Dendritic cell treated with granulocyte-macrophage colony-stimulating factor and Interleukin-4, amounts not matched to agents 40 ng/mL and 50 ng/mL, for 4 days (primary cell): Measurements from ENCODE around the gene RCOR2.
"Not testable (repeated sequence)": the region's sequence is repeated elsewhere in the genome, so short reads cannot be mapped to it uniquely, and the experiment has no call there.

Source experiments
- H3K27ac Mint-ChIP-seq: one replicate; pipeline ENCODE4 v1.8.0; 2022; ENCODE audit warnings: mild to moderate bottlenecking, mixed read lengths
- H3K27me3 Mint-ChIP-seq: one replicate; pipeline ENCODE4 v1.8.0; 2022; ENCODE audit warnings: mild to moderate bottlenecking, mixed read lengths
- H3K36me3 Mint-ChIP-seq: one replicate; pipeline ENCODE4 v1.8.0; 2022; ENCODE audit warnings: low read depth, mixed read lengths
- H3K4me1 Mint-ChIP-seq: one replicate; pipeline ENCODE4 v1.8.0; 2022; ENCODE audit warnings: low read depth, mixed read lengths
- H3K4me3 Mint-ChIP-seq: one replicate; pipeline ENCODE4 v1.8.0; 2022; ENCODE audit warnings: mild to moderate bottlenecking, moderate library complexity, mixed read lengths
- H3K9me3 Mint-ChIP-seq: one replicate; pipeline ENCODE4 v1.8.0; 2022; ENCODE audit warnings: mixed read lengths
- intact Hi-C: fragments of 100-400 bp; cut with micrococcal nuclease; formaldehyde crosslinking; loops from one replicate; pipeline ENCODE4 v1.15.0; 2022

The RCOR2 gene

DNA sequence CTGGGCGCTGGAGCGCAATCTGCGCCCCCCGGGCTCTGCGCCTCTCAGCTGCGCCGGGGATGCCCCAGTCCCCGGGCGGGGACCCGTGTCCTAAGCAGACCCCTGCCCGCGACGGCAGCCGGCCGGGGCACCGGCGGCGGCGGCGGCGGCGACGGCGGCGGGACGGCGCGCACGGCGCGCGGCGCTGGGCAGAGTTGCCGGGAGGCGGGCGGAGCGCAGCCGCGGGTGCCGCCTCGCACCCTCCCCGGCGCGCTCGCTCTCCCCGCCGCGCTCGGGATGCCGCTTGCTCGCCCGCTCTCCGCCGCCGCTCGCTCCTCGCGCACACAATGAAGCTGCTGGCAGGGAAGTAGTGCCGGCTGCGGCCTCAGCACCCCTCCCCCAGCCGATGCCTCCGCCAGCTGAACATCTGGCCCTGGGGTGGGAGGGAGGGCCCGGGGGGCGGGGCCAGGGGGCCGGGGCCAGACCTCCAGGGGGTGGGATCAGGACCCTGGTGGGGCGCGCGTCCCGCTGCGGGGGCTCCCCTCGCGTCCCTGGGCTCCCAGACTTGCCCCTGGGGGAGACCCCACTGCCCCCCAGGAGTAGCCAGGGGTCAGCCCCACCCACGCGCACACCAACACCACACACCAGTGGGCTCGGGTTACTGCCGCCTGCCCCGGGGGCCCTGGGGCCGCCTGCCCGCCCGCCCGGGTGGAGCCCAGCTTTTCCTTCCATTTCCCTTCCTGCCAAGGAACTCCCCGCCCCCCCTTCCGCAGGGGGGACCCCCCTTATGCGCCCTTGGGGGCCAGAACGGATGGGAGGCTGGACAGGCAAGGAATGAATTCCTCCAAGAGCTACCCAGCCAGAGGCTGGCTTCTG, at the start of gene RCOR2:
Gene RCOR2 (minus strand): TSS at position 328 of the 855 bp plus-strand sequence. CDS start 708 bp downstream, outside the sequence.
- H3K4me3 Mint-ChIP-seq: peak within 1 kb of the TSS; percentile 80
- H3K36me3 Mint-ChIP-seq: peaks cover 7% of the 10 kb centered on the region
- H3K27me3 Mint-ChIP-seq: peaks cover 75% of the 10 kb centered on the region
- no peaks in the 10 kb centered on the region for H3K9me3 Mint-ChIP-seq
- no peak within 1 kb of the TSS for H3K27ac Mint-ChIP-seq
- peaks cover 35% of the 10 kb centered on the region for H3K4me1 Mint-ChIP-seq
- intact Hi-C loops: no loop called here

GRCh38 chr11:63966444-63966843, 49.5 kb upstream of the RCOR2 start:
- Mint-ChIP-seq H3K27me3 (peaks cover 7% of the 10 kb centered on the region), H3K4me1 (peaks cover 8% of the 10 kb centered on the region), H3K9me3 (no peaks in the 10 kb centered on the region), H3K36me3 (no peaks in the 10 kb centered on the region), H3K27ac (no peak overlapping the region), H3K4me3 (no peak overlapping the region)
- intact Hi-C loops: no loop called here

- H3K9me3 Mint-ChIP-seq, H3K27me3 Mint-ChIP-seq, H3K27ac Mint-ChIP-seq, H3K4me3 Mint-ChIP-seq, H3K4me1 Mint-ChIP-seq, intact Hi-C loops, H3K36me3 Mint-ChIP-seq: not testable (repeated sequence)
Measured at GRCh38 chr11:63963895-63964294, 46.9 kb upstream of the RCOR2 start.

- Mint-ChIP-seq H3K27me3 (peaks cover 6% of the 10 kb centered on the region), H3K4me1 (no peaks in the 10 kb centered on the region), H3K9me3 (no peaks in the 10 kb centered on the region), H3K36me3 (peaks cover 6% of the 10 kb centered on the region), H3K27ac (no peak overlapping the region), H3K4me3 (no peak overlapping the region)
- intact Hi-C loops: no loop called here
Measured at GRCh38 chr11:63961608-63962412, 44.8 kb upstream of the RCOR2 start.

GRCh38 chr11:63958008-63958407, 41.0 kb upstream of the RCOR2 start:
- Mint-ChIP-seq H3K4me3 (no peak overlapping the region), H3K36me3 (peaks cover 44% of the 10 kb centered on the region), H3K9me3 (no peaks in the 10 kb centered on the region), H3K4me1 (no peaks in the 10 kb centered on the region), H3K27me3 (peaks cover 6% of the 10 kb centered on the region), H3K27ac (no peak overlapping the region)
- intact Hi-C loops: no loop called here

DNA sequence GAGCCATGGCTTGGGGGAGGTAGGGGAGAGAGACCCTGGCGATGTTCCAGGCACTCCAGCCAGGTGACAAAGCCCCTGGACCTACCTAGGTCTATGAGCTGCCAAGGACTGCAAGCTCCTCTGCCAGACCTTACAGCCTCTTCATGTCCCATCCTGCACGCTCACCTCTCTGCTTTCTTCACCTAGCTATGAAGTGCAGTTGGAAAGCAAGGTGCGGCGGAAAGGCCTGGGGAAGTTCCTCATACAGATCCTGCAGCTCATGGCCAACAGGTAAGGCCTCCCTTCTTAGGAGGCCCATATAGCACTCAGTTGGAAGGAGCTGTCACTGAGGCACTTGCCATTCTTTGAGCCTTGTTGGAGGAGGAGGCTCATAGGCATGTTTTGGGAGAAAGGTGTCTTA, 35.6 kb upstream of the RCOR2 start:
- Mint-ChIP-seq H3K27ac (no peak overlapping the region), H3K4me3 (no peak overlapping the region), H3K4me1 (no peaks in the 10 kb centered on the region), H3K36me3 (peaks cover 74% of the 10 kb centered on the region), H3K9me3 (no peaks in the 10 kb centered on the region), H3K27me3 (no peaks in the 10 kb centered on the region)
- intact Hi-C loops: no loop called here

- no peak overlapping the region for H3K4me3 Mint-ChIP-seq
- peaks cover 80% of the 10 kb centered on the region for H3K36me3 Mint-ChIP-seq
- H3K4me1 Mint-ChIP-seq: no peaks in the 10 kb centered on the region
Measured at GRCh38 chr11:63951779-63952536, 35.0 kb upstream of the RCOR2 start.

DNA sequence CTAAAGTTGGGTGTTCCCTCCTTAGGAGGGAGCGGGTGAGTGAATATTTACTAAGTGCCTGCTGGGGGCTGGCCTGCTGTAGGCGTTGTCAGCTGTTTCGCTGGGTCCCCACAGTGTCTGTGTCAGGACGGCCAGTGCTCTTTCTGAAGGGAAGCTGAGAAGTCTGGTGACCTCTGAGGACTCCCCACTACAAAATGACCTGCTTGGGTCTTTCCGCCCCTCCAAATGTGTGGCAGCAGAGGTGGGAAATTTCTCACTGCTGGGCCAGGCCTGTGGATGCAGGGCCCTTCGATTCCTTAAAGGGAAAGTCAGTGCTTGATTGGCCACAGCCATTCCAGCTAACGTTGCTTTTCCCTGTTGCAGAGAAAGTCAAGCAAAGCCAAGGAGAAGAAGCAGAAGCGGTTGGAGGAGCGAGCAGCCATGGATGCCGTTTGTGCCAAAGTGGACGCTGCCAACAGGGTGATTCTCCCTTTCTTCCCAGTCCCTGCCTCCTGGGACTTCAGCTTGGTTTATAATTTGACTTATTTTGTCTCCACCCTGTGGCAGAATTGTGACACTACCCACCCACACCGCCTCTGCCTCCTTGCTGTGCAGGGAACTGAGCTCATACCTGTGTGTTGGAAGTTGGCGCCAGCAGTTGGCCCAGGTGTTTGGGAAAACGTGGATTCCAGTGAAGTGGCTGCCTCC, 28.7 kb upstream of the RCOR2 start:
- Mint-ChIP-seq H3K4me1 (peaks cover 34% of the 10 kb centered on the region), H3K27me3 (no peaks in the 10 kb centered on the region), H3K4me3 (no peak overlapping the region), H3K9me3 (no peaks in the 10 kb centered on the region), H3K27ac (no peak overlapping the region), H3K36me3 (peaks cover 37% of the 10 kb centered on the region)
- intact Hi-C loops: loop anchor here (1.0 to 10.0 kb wide), 3 partner anchors 71 to 179 kb away; no protein-coding TSS in a partner anchor

More at GRCh38 chr11:63951779-63952536, 35.0 kb upstream of the RCOR2 start:
- intact Hi-C loops: no loop called here
- Mint-ChIP-seq H3K27me3 (no peaks in the 10 kb centered on the region), H3K27ac (no peak overlapping the region), H3K9me3 (no peaks in the 10 kb centered on the region)

DNA sequence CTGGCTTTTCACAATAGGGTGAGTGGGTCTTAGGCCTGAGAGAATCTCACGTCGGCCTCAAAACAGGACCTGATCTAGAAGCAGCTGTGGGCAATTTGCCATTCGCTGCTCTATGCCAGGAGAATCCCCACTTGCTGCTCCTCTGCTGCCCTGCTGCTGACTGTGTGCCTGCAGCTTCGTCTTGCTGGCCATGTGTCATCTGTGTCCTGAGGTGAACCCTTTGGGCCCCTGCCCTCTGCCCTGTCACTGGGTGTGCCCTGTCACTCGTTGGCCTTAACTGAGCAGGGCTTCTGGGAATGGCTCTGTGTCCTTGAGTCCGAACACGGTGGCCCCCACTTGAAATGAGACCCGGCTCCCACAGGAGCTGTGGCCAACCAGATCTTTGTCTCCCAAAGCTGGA, 28.0 kb upstream of the RCOR2 start:
- H3K4me3 Mint-ChIP-seq: no peak overlapping the region
- H3K4me1 Mint-ChIP-seq: peaks cover 40% of the 10 kb centered on the region
- intact Hi-C loops: loop anchor here (1.0 to 10.0 kb wide), 2 partner anchors 70 to 108 kb away; no protein-coding TSS in a partner anchor
- H3K36me3 Mint-ChIP-seq: peaks cover 30% of the 10 kb centered on the region
- H3K27me3 Mint-ChIP-seq: no peaks in the 10 kb centered on the region
- H3K27ac Mint-ChIP-seq: no peak overlapping the region
- H3K9me3 Mint-ChIP-seq: no peaks in the 10 kb centered on the region

DNA sequence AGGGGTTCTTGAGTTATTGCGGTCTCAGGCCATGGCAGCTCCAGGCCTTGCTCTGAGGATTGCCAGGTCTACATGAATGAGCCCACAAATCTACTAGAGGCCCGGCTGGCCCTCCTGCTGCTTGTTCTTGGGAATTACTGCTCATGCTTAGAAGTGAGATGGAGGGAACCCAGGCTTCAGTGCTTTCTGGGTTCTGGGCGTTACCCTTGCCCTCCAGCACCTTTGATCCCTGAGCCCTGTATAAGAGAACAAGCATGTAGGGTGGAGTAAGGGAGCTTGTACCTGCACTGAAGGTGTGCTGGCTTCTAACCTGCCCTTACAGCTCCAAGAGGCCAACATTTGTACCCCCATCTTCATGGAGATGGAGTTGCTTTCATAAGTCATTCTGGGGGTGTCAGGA, 25.8 kb upstream of the RCOR2 start:
- Mint-ChIP-seq H3K4me3 (no peak overlapping the region), H3K36me3 (peaks cover 28% of the 10 kb centered on the region), H3K27me3 (peaks cover 6% of the 10 kb centered on the region), H3K4me1 (peaks cover 55% of the 10 kb centered on the region), H3K9me3 (no peaks in the 10 kb centered on the region), H3K27ac (no peak overlapping the region)
- intact Hi-C loops: loop anchor here (10.0 kb wide), 1 partner anchor 68 kb away; no protein-coding TSS in a partner anchor

GRCh38 chr11:63941901-63942300, 24.9 kb upstream of the RCOR2 start:
- Mint-ChIP-seq H3K9me3 (no peaks in the 10 kb centered on the region), H3K27ac (peak overlapping the region; percentile 83)

DNA sequence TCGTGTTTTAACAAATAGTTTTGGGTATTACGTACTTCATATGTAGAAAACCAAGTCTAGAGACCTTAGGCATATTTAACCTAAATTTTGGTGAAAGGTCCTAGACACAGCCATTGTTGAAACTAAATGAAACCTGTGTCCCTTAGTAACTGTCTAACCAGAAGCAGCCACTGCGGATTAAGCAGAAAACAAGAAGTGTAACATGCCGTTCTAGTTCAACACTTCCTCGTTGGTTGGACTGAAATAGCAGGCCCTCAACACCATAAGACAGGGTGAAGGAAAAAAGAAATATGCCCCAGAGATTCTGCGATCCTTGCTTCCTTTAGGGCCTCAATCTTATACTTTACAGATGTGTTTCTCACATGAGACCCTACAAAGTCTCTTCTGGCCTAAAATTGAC, 23.8 kb upstream of the RCOR2 start:
- intact Hi-C loops: loop anchor here (10.0 kb wide), 1 partner anchor 66 kb away; no protein-coding TSS in a partner anchor
- H3K27ac Mint-ChIP-seq: peak overlapping the region; percentile 83

More at GRCh38 chr11:63941901-63942300, 24.9 kb upstream of the RCOR2 start:
- Mint-ChIP-seq H3K36me3 (peaks cover 19% of the 10 kb centered on the region), H3K4me3 (no peak overlapping the region), H3K4me1 (peaks cover 55% of the 10 kb centered on the region), H3K27me3 (peaks cover 8% of the 10 kb centered on the region)
- intact Hi-C loops: loop anchor here (10.0 kb wide), 1 partner anchor 67 kb away; no protein-coding TSS in a partner anchor

GRCh38 chr11:63939397-63939891, 22.5 kb upstream of the RCOR2 start:
- Mint-ChIP-seq H3K27me3 (peaks cover 8% of the 10 kb centered on the region), H3K36me3 (peaks cover 8% of the 10 kb centered on the region), H3K4me1 (peaks cover 44% of the 10 kb centered on the region), H3K9me3 (no peaks in the 10 kb centered on the region), H3K4me3 (peak overlapping the region; percentile 86), H3K27ac (peak overlapping the region; percentile 77)
- intact Hi-C loops: loop anchor here (2.0 kb wide), 1 partner anchor 101 kb away; the partner anchor contains the start of gene MARK2

More for the DNA sequence above, 23.8 kb upstream of the RCOR2 start:
- H3K27me3 Mint-ChIP-seq: peaks cover 8% of the 10 kb centered on the region
- peak overlapping the region; percentile 34 for H3K4me3 Mint-ChIP-seq
- peaks cover 8% of the 10 kb centered on the region for H3K36me3 Mint-ChIP-seq
- peaks cover 53% of the 10 kb centered on the region for H3K4me1 Mint-ChIP-seq
- no peaks in the 10 kb centered on the region for H3K9me3 Mint-ChIP-seq
